Measurements from ENCODE around the gene SLF1.

Gene SLF1

GRCh38 chr5:94689908-94690307, 71.4 kb downstream of the SLF1 start:
- Mint-ChIP-seq H3K4me3 (no peak overlapping the region), H3K36me3 (ENCODE audit: low read depth) (peaks cover 22% of the 10 kb centered on the region), H3K27ac (no peak overlapping the region), H3K9me3 (no peaks in the 10 kb centered on the region), H3K27me3 (no peaks in the 10 kb centered on the region), H3K4me1 (no peaks in the 10 kb centered on the region)
- no peak for DNase-seq
- no peak for ATAC-seq

GRCh38 chr5:94690778-94691177, 72.3 kb downstream of the SLF1 start:
- Mint-ChIP-seq H3K9me3 (no peaks in the 10 kb centered on the region), H3K27me3 (no peaks in the 10 kb centered on the region), H3K4me3 (no peak overlapping the region), H3K4me1 (no peaks in the 10 kb centered on the region), H3K36me3 (ENCODE audit: low read depth) (peaks cover 25% of the 10 kb centered on the region), H3K27ac (no peak overlapping the region)
- ATAC-seq (no peak), DNase-seq (no peak)

- H3K9me3 Mint-ChIP-seq, result no peaks in the 10 kb centered on the region
- no peaks in the 10 kb centered on the region for H3K4me1 Mint-ChIP-seq
- no peak overlapping the region for H3K4me3 Mint-ChIP-seq
These were observed 72.8 kb downstream of the SLF1 start for GRCh38 chr5:94691291-94691690.

DNA sequence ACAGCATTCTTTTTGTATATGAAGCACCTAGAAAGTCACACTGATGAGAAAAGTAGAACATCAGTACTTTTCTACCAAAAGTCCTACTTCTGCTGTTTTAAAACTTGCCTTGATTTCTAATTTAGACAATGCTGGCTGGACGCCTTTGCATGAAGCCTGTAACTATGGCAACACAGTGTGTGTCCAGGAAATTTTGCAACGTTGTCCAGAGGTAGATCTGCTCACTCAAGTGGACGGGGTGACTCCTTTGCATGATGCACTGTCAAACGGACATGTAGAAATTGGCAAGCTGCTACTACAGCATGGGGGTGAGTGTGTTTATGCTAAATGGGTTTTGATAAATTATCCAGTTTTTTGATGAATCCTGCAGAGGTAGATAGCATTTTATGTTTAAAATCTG, 73.5 kb downstream of the SLF1 start:
- DNase-seq, result no peak
- H3K27ac Mint-ChIP-seq, result no peak overlapping the region
- no peaks in the 10 kb centered on the region for H3K27me3 Mint-ChIP-seq
- no peak overlapping the region for H3K4me3 Mint-ChIP-seq
- no peaks in the 10 kb centered on the region for H3K4me1 Mint-ChIP-seq
- ATAC-seq, result no peak
- no peaks in the 10 kb centered on the region for H3K9me3 Mint-ChIP-seq
- H3K36me3 Mint-ChIP-seq (ENCODE audit: low read depth), result peaks cover 23% of the 10 kb centered on the region

More at GRCh38 chr5:94691291-94691690, 72.8 kb downstream of the SLF1 start:
- Mint-ChIP-seq H3K36me3 (ENCODE audit: low read depth) (peaks cover 23% of the 10 kb centered on the region), H3K27me3 (no peaks in the 10 kb centered on the region), H3K27ac (no peak overlapping the region)
- no peak for DNase-seq
- no peak for ATAC-seq

GRCh38 chr5:94692581-94692980, 74.1 kb downstream of the SLF1 start:
- H3K4me3 Mint-ChIP-seq, result no peak overlapping the region
- DNase-seq, result no peak
- ATAC-seq, result no peak
- H3K27me3 Mint-ChIP-seq, result no peaks in the 10 kb centered on the region
- H3K4me1 Mint-ChIP-seq, result no peaks in the 10 kb centered on the region
- H3K9me3 Mint-ChIP-seq, result no peaks in the 10 kb centered on the region
- no peak overlapping the region for H3K27ac Mint-ChIP-seq
- H3K36me3 Mint-ChIP-seq (ENCODE audit: low read depth), result peaks cover 18% of the 10 kb centered on the region

DNA sequence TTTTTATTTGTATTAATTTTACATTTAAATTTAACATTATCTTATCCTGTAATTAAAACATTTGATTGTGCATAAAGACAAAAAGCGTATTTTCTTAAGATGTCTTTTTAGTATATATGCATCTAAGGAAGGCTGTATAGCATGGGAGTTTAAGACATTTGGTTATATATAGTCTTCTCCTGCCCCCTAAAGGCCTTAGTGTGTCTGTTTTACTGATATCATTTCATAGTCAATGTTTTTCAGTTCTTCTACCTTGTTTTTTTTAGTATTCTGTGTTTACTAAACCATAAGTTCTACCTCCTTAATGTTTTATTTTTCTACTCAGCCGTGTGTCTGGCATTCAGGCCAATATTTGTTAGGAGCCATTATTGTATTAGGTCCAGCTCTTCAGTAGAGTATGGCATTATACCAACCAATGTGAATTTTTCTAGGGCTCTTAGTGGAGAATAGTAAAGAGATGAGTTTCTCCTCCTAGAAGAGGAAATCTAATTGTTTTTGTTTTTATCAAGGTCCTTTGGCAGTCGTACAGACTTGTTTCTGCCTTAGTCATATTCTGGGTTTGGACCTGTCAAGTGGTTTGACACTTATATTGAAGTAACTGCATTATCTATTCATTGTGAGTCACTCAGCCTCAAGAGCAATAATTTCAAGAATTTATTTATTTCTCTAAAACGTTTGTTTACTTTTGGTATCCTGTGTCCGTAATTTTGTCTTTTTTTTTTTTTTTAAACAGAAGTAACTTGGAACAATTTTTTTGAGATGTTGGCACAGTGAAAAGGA, 74.8 kb downstream of the SLF1 start:
- no peak overlapping the region for H3K27ac Mint-ChIP-seq
- no peak for ATAC-seq

GRCh38 chr5:94693845-94694370, 75.4 kb downstream of the SLF1 start:
- H3K9me3 Mint-ChIP-seq, result no peaks in the 10 kb centered on the region
- DNase-seq, result no peak
- no peaks in the 10 kb centered on the region for H3K27me3 Mint-ChIP-seq
- ATAC-seq, result no peak
- H3K4me1 Mint-ChIP-seq, result no peaks in the 10 kb centered on the region
- H3K27ac Mint-ChIP-seq, result no peak overlapping the region
- H3K4me3 Mint-ChIP-seq, result no peak overlapping the region
- H3K36me3 Mint-ChIP-seq (ENCODE audit: low read depth), result peaks cover 18% of the 10 kb centered on the region

More for the DNA sequence above, 74.8 kb downstream of the SLF1 start:
- no peak overlapping the region for H3K4me3 Mint-ChIP-seq
- H3K4me1 Mint-ChIP-seq, result no peaks in the 10 kb centered on the region
- H3K9me3 Mint-ChIP-seq, result no peaks in the 10 kb centered on the region
- no peak for DNase-seq
- H3K27me3 Mint-ChIP-seq, result no peaks in the 10 kb centered on the region
- H3K36me3 Mint-ChIP-seq (ENCODE audit: low read depth), result peaks cover 18% of the 10 kb centered on the region

DNA sequence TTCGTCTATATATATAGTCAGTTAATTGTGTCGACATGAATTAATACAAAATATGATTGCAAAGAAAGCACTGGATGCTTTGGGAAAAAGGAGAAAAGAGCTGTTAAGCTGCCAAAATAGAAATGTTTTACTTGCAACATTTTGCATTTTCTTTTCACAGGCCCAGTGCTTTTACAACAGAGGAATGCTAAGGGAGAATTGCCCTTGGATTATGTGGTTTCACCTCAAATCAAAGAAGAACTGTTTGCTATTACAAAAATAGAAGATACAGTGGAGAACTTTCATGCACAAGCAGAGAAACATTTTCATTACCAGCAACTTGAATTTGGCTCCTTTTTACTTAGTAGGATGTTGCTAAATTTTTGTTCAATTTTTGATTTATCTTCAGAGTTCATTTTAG, 76.2 kb downstream of the SLF1 start:
- Mint-ChIP-seq H3K36me3 (ENCODE audit: low read depth) (peaks cover 18% of the 10 kb centered on the region), H3K4me3 (no peak overlapping the region), H3K27ac (no peak overlapping the region), H3K4me1 (no peaks in the 10 kb centered on the region), H3K9me3 (no peaks in the 10 kb centered on the region), H3K27me3 (no peaks in the 10 kb centered on the region)
- DNase-seq (no peak), ATAC-seq (no peak)

DNA sequence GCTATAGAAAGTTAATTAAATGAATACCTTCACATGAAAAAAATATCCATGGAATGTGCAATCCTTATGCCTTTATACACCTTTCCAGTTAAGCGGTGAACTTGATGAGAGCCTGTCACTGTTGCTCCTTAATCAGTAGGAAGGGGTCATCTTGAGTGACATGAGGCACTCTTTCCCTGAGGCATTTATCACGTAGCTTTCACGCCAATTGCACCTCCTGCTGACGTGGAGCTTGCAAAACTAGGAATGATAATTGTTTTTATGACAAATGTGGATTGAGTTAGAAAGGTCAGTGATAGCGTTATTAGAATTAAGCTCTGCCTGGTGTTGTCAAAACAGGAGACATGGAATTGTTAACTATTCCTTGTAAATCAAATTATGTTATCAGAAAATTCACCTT, 79.7 kb downstream of the SLF1 start:
- Mint-ChIP-seq H3K36me3 (ENCODE audit: low read depth) (peaks cover 13% of the 10 kb centered on the region), H3K27ac (no peak overlapping the region), H3K9me3 (no peaks in the 10 kb centered on the region), H3K4me1 (peaks cover 10% of the 10 kb centered on the region), H3K4me3 (no peak overlapping the region), H3K27me3 (no peaks in the 10 kb centered on the region)
- DNase-seq (no peak), ATAC-seq (no peak)

- H3K4me1 Mint-ChIP-seq, result peaks cover 10% of the 10 kb centered on the region
- ATAC-seq (no peak), DNase-seq (no peak)
- H3K4me3 Mint-ChIP-seq, result no peak overlapping the region
- no peaks in the 10 kb centered on the region for H3K27me3 Mint-ChIP-seq
- no peak overlapping the region for H3K27ac Mint-ChIP-seq
- H3K36me3 Mint-ChIP-seq (ENCODE audit: low read depth), result peaks cover 13% of the 10 kb centered on the region
- no peaks in the 10 kb centered on the region for H3K9me3 Mint-ChIP-seq
These were observed 81.1 kb downstream of the SLF1 start for GRCh38 chr5:94699562-94699961.

DNA sequence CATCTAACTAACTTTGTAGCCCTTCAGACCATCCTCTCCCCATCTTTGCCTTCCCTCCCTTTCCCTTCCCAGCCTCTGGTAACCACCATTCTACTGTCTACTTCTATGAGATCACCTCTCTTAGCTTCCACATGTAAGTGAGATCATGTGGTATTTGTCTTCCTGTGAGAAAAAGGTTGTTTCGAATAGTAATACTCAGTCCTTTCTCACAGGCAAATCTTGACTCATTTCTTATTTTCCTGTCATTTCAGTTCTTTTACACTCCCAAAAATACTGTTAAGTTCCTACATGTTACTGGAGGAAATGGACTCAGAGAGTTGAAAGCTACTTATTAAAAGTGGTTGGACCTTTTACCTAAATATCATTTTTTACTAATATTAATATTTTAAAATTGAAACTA, 82.1 kb downstream of the SLF1 start:
- Mint-ChIP-seq H3K36me3 (ENCODE audit: low read depth) (peaks cover 9% of the 10 kb centered on the region), H3K9me3 (no peaks in the 10 kb centered on the region), H3K27me3 (no peaks in the 10 kb centered on the region), H3K27ac (peak overlapping the region; percentile 38), H3K4me3 (no peak overlapping the region), H3K4me1 (peaks cover 10% of the 10 kb centered on the region)
- DNase-seq (no peak), ATAC-seq (no peak)

DNA sequence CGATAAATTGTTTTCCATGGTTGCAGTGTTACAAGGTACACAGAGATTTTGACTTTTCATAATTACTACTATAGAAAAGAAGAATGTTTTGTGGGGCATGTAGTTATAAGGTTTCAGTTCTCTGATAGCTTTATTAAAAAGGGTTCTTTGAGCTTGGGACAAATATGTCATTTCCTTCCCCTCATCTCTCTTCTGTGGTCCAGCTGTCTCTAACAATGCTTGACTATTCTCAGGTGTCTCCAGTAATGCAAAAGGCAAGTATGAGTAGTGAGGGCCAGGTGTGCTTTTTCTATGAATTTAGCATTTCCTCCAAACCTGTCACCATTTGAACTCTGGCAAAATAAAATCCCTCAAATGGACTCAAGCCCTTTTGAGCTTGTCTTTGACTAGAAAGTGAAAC, 84.3 kb downstream of the SLF1 start:
- H3K27me3 Mint-ChIP-seq, result no peaks in the 10 kb centered on the region
- no peaks in the 10 kb centered on the region for H3K9me3 Mint-ChIP-seq
- H3K4me1 Mint-ChIP-seq, result peaks cover 10% of the 10 kb centered on the region
- ATAC-seq (no peak), DNase-seq (no peak)
- H3K4me3 Mint-ChIP-seq, result no peak overlapping the region
- no peak overlapping the region for H3K27ac Mint-ChIP-seq
- peaks cover 11% of the 10 kb centered on the region for H3K36me3 Mint-ChIP-seq (ENCODE audit: low read depth)

DNA sequence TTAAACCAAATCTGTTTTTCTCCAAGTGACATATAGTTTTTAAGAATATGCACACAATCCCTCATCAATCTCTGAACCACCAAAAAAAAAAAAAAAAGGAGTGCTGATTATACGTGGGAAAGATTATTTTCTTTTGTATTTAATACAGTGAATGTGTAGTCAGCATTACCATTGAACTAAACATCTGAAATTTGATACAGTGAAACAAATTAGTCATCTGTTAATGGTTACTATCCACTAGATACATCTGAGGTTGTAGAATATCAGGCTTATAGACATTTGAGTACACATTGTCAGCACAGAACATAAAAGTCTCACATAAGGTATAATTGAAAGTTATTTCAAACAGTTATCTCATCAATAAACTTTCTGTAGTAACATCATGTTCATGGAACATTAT, 87.0 kb downstream of the SLF1 start:
- Mint-ChIP-seq H3K9me3 (no peaks in the 10 kb centered on the region), H3K36me3 (ENCODE audit: low read depth) (peaks cover 21% of the 10 kb centered on the region), H3K27me3 (no peaks in the 10 kb centered on the region), H3K27ac (no peak overlapping the region), H3K4me1 (peaks cover 9% of the 10 kb centered on the region), H3K4me3 (no peak overlapping the region)
- DNase-seq, result no peak
- no peak for ATAC-seq

GRCh38 chr5:94707359-94707758, 88.9 kb downstream of the SLF1 start:
- ATAC-seq, result no peak

GRCh38 chr5:94709277-94709676, 90.8 kb downstream of the SLF1 start:
- peaks cover 41% of the 10 kb centered on the region for H3K36me3 Mint-ChIP-seq (ENCODE audit: low read depth)
- H3K4me1 Mint-ChIP-seq, result no peaks in the 10 kb centered on the region
- DNase-seq (no peak), ATAC-seq (no peak)
- no peaks in the 10 kb centered on the region for H3K27me3 Mint-ChIP-seq
- no peak overlapping the region for H3K4me3 Mint-ChIP-seq
- no peak overlapping the region for H3K27ac Mint-ChIP-seq
- no peaks in the 10 kb centered on the region for H3K9me3 Mint-ChIP-seq

More at GRCh38 chr5:94707359-94707758, 88.9 kb downstream of the SLF1 start:
- Mint-ChIP-seq H3K9me3 (no peaks in the 10 kb centered on the region), H3K36me3 (ENCODE audit: low read depth) (peaks cover 29% of the 10 kb centered on the region), H3K27ac (no peak overlapping the region), H3K4me3 (no peak overlapping the region), H3K4me1 (peaks cover 5% of the 10 kb centered on the region), H3K27me3 (no peaks in the 10 kb centered on the region)
- DNase-seq, result no peak
